Measurements from ENCODE around the gene GPR155.
"Not testable (repeated sequence)": the region's sequence is repeated elsewhere in the genome, so short reads cannot be mapped to it uniquely, and the experiment has no call there.

Gene GPR155

GRCh38 chr2:174438146-174438886 is 48.5 kb downstream of the GPR155 start:
- DNase-seq: no peak

- no peak for DNase-seq
Observed at GRCh38 chr2:174436351-174436750, 50.5 kb downstream of the GPR155 start.

GRCh38 chr2:174431902-174432301 is 54.9 kb downstream of the GPR155 start:
- DNase-seq: no peak

- no peak for DNase-seq
Observed at GRCh38 chr2:174430066-174430465, 56.8 kb downstream of the GPR155 start.

GRCh38 chr2:174428214-174428613 is 58.6 kb downstream of the GPR155 start:
- no peak for DNase-seq

GRCh38 chr2:174412256-174412655 is 74.6 kb downstream of the GPR155 start:
- DNase-seq: no peak

- not testable (repeated sequence) for DNase-seq
Observed at GRCh38 chr2:174410039-174410438, 76.8 kb downstream of the GPR155 start.

- DNase-seq: no peak
Observed at GRCh38 chr2:174403628-174404027, 83.2 kb downstream of the GPR155 start.

- no peak for DNase-seq
Observed at GRCh38 chr2:174400853-174401252, 86.0 kb downstream of the GPR155 start.

GRCh38 chr2:174399171-174399570 is 87.7 kb downstream of the GPR155 start:
- no peak for DNase-seq

- no peak for DNase-seq
Observed at GRCh38 chr2:174397773-174398172, 89.1 kb downstream of the GPR155 start.

- no peak for DNase-seq
Observed at GRCh38 chr2:174395969-174396630, 90.7 kb downstream of the GPR155 start.

- DNase-seq: peak; percentile 28
Observed at GRCh38 chr2:174395284-174395968, 91.4 kb downstream of the GPR155 start, which contains the start of gene SCRN3. Gene SCRN3 (plus strand): TSS chr2:174395730. CDS start chr2:174398284, 2,554 bp downstream.

GRCh38 chr2:174392706-174393105 is 94.1 kb downstream of the GPR155 start:
- DNase-seq: no peak

GRCh38 chr2:174390303-174390702 is 96.5 kb downstream of the GPR155 start:
- DNase-seq: not testable (repeated sequence)

GRCh38 chr2:174389542-174389941 is 97.3 kb downstream of the GPR155 start:
- DNase-seq: no peak

GRCh38 chr2:174388706-174389105 is 98.1 kb downstream of the GPR155 start:
- not testable (repeated sequence) for DNase-seq

GRCh38 chr2:174385201-174385600 is 101.6 kb downstream of the GPR155 start:
- no peak for DNase-seq

- DNase-seq: no peak
Observed at GRCh38 chr2:174383796-174384195, 103.0 kb downstream of the GPR155 start.

Data from GOT3 (cell line).